ENCODE measurements around the gene IL1RAPL2. TPM values are rescaled to one million over a fixed set of nuclear protein-coding genes. Genes with fewer than 3 reads are reported as not detected.

Gene IL1RAPL2
- total and polyA plus RNA-seq, 3 experiments from 2014 or later, result not detected

DNA sequence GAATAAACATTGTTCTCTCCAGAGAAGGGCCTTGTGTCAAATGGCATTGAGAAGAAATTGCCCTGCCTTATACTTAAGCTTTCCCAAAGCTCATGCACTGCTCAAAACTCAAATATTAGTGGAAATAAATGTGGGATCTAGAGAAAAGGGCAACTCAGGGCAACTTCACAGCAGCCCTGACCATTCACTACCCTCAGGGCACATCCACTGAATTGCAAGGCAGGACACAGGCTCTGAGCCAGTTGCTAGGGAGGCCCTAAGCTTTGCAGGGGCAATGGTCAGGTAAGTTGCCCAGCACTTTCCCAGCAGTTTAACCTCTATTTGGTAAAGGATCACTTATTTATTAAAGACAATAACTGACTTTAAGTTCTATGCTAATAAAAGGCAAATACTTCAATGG is 909.8 kb downstream of the IL1RAPL2 start:
- no peak overlapping the region for H3K4me3 Mint-ChIP-seq
- Histone ChIP-seq H3K4me1 (ENCODE audit: insufficient read depth, low read length) (no peaks in the 10 kb centered on the region), H3K4me3 (ENCODE audit: low read length) (no peak overlapping the region), H3K9me3 (ENCODE audit: low read length) (no peaks in the 10 kb centered on the region), H3K27me3 (ENCODE audit: insufficient read depth, low read length, poor library complexity, severe bottlenecking) (no peaks in the 10 kb centered on the region), H3K36me3 (ENCODE audit: insufficient read depth, low read length) (no peaks in the 10 kb centered on the region), H3K27ac (ENCODE audit: low read depth, low read length) (no peak overlapping the region)
- peaks cover 0 to 2% of the 10 kb centered on the region in 2 donors for H3K27me3 Mint-ChIP-seq
- no peaks in the 10 kb centered on the region for H3K36me3 Mint-ChIP-seq
- H3K9me3 Mint-ChIP-seq, result peaks cover 0 to 3% (median 0%) of the 10 kb centered on the region in 5 donors
- no peak overlapping the region for H3K27ac Mint-ChIP-seq
- ChIA-PET CTCF (no interaction called here), POLR2A (no interaction called here)
- no peaks in the 10 kb centered on the region for H3K4me1 Mint-ChIP-seq
- DNase-seq, result no peak

DNA sequence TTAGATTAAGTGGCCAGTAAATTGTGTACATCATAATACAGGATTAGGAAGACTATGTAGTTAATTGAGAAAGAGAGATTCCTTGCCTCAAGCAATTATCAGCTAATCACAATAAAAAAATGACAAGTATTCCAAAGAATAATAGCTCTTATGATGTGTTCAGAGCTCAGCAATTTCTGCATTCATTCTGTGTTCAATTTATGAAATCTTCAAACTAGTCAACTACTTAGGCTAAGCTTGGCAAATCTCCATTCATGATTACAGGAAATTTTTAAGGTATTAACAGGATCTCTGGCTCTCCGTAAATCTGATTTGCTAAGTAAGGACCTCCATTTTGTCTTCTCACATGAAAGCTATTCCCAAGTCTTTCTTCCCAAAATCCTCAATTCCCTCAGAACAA is 911.4 kb downstream of the IL1RAPL2 start:
- Histone ChIP-seq H3K27me3 (ENCODE audit: insufficient read depth, low read length, poor library complexity, severe bottlenecking) (no peaks in the 10 kb centered on the region), H3K27ac (ENCODE audit: low read depth, low read length) (no peak overlapping the region), H3K4me3 (ENCODE audit: low read length) (no peak overlapping the region), H3K9me3 (ENCODE audit: low read length) (no peaks in the 10 kb centered on the region), H3K4me1 (ENCODE audit: insufficient read depth, low read length) (no peaks in the 10 kb centered on the region), H3K36me3 (ENCODE audit: insufficient read depth, low read length) (no peaks in the 10 kb centered on the region)
- no peak for DNase-seq
- Mint-ChIP-seq H3K4me1 (no peaks in the 10 kb centered on the region), H3K27me3 (peaks cover 0 to 2% of the 10 kb centered on the region in 2 donors), H3K27ac (no peak overlapping the region), H3K36me3 (no peaks in the 10 kb centered on the region), H3K9me3 (peaks cover 0 to 3% (median 0%) of the 10 kb centered on the region in 5 donors), H3K4me3 (no peak overlapping the region)
- POLR2A ChIA-PET, result no interaction called here
- CTCF ChIA-PET, result no interaction called here

DNA sequence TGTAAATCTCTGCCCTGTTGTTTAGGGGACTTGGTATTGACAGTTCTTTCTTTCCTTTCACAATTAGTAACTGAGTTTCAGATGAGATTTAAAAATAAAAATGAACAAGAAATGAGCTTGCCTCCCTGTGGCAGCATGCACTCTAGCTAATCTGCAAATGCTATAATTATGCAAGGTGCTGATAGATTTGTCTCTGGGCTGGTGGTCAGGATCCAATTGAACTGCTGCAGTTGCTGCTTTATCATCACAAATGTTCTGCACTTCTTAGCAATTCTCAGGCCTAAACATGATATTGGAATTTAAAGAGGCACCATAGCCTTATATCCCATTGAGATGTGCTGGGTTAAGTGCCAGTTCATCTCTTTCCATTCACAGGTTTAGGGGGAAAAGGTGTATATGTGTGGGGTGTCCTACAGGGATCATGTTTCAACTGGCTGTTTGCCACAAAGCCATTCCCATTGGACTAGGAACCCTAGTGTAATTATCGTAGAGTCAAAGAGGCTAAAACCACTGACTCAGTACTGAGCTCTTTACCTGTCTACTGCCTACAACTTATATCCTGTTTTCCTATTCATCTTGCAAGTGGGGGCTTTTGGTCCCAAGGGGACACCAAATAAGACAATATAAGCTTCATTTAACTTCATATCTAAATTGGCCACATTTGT is 914.8 kb downstream of the IL1RAPL2 start:
- Histone ChIP-seq H3K36me3 (ENCODE audit: insufficient read depth, low read length) (no peaks in the 10 kb centered on the region), H3K27me3 (ENCODE audit: insufficient read depth, low read length, poor library complexity, severe bottlenecking) (no peaks in the 10 kb centered on the region), H3K4me3 (ENCODE audit: low read length) (no peak overlapping the region), H3K9me3 (ENCODE audit: low read length) (no peaks in the 10 kb centered on the region), H3K27ac (ENCODE audit: low read depth, low read length) (no peak overlapping the region), H3K4me1 (ENCODE audit: insufficient read depth, low read length) (no peaks in the 10 kb centered on the region)
- H3K27me3 Mint-ChIP-seq, result peaks cover 0 to 2% of the 10 kb centered on the region in 2 donors
- no peak for DNase-seq
- H3K9me3 Mint-ChIP-seq, result peaks cover 0 to 3% (median 0%) of the 10 kb centered on the region in 5 donors
- H3K4me3 Mint-ChIP-seq, result no peak overlapping the region
- ChIA-PET CTCF (no interaction called here), POLR2A (no interaction called here)
- H3K27ac Mint-ChIP-seq, result no peak overlapping the region
- no peaks in the 10 kb centered on the region for H3K36me3 Mint-ChIP-seq
- no peaks in the 10 kb centered on the region for H3K4me1 Mint-ChIP-seq

DNA sequence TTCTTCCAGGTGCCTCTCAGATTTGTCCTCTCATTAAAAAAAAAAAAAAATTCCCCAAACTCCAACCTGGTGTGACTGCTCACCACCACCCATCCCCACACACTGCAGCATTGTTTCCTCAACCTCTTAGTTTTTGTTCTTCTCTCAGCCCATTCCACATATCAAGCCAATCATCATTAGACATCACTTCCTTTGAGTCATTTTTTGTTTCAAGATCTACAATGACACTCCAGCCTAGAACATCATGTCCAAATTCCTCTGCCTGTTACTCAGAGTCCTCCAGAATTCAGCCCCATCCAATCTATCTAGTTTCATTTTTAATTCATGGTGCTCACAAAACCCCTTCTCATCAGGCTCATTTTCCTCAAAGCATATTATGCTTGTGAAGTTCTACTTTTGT is 917.0 kb downstream of the IL1RAPL2 start:
- H3K27ac Mint-ChIP-seq, result no peak overlapping the region
- Histone ChIP-seq H3K4me3 (ENCODE audit: low read length) (no peak overlapping the region), H3K27me3 (ENCODE audit: insufficient read depth, low read length, poor library complexity, severe bottlenecking) (no peaks in the 10 kb centered on the region), H3K4me1 (ENCODE audit: insufficient read depth, low read length) (no peaks in the 10 kb centered on the region), H3K27ac (ENCODE audit: low read depth, low read length) (no peak overlapping the region), H3K9me3 (ENCODE audit: low read length) (no peaks in the 10 kb centered on the region), H3K36me3 (ENCODE audit: insufficient read depth, low read length) (no peaks in the 10 kb centered on the region)
- DNase-seq, result no peak
- H3K27me3 Mint-ChIP-seq, result peaks cover 0 to 2% of the 10 kb centered on the region in 2 donors
- H3K9me3 Mint-ChIP-seq, result no peaks in the 10 kb centered on the region
- no peaks in the 10 kb centered on the region for H3K36me3 Mint-ChIP-seq
- POLR2A ChIA-PET, result no interaction called here
- H3K4me3 Mint-ChIP-seq, result no peak overlapping the region
- CTCF ChIA-PET, result no interaction called here
- no peaks in the 10 kb centered on the region for H3K4me1 Mint-ChIP-seq

DNA sequence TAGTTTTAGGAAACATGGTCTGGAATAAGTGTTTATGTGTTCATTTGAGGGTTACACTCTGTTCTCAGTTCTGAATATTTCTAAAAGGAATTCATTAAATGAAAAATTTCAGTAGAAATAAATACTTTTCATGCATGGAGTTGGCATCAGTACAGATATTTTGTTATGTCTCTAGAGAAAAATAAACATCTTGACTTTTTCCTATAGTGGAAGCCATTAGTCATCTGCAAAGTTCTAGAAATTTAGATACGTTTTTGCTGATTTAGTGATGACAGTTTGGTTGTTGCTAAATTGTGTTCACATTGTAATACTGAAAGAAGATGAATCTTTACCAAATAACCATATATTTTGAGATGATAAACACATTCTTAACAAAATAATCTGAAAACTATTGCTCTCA is 922.7 kb downstream of the IL1RAPL2 start:
- no peak overlapping the region for H3K27ac Mint-ChIP-seq
- no peak overlapping the region for H3K4me3 Mint-ChIP-seq
- ChIA-PET POLR2A (no interaction called here), CTCF (no interaction called here)
- no peaks in the 10 kb centered on the region for H3K27me3 Mint-ChIP-seq
- Histone ChIP-seq H3K4me3 (ENCODE audit: low read length) (no peak overlapping the region), H3K27me3 (ENCODE audit: insufficient read depth, low read length, poor library complexity, severe bottlenecking) (no peaks in the 10 kb centered on the region), H3K9me3 (ENCODE audit: low read length) (no peaks in the 10 kb centered on the region), H3K4me1 (ENCODE audit: insufficient read depth, low read length) (no peaks in the 10 kb centered on the region), H3K27ac (ENCODE audit: low read depth, low read length) (no peak overlapping the region), H3K36me3 (ENCODE audit: insufficient read depth, low read length) (no peaks in the 10 kb centered on the region)
- DNase-seq, result no peak
- no peaks in the 10 kb centered on the region for H3K4me1 Mint-ChIP-seq
- no peaks in the 10 kb centered on the region for H3K9me3 Mint-ChIP-seq
- no peaks in the 10 kb centered on the region for H3K36me3 Mint-ChIP-seq

DNA sequence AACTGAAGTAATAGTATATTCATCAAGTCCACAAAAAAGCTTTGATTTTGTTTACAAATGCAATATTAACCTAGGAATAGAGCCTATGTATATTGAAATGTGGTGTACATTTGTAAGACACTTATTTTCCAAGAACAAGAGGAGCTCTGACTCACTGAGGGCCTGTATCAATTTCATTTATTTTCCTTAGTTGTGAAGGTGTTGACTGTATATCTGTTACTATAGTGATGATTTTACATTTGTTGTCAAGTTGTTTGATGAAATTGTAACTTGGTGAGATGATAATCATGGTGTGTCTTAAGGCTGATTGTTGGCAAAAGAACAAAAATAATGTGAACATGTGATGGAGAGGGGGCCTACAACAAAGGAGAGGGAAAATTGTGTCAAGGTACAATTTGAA is 929.4 kb downstream of the IL1RAPL2 start:
- no peaks in the 10 kb centered on the region for H3K4me1 ChIP-seq (ENCODE audit: insufficient read depth, low read length)
- no peaks in the 10 kb centered on the region for H3K9me3 ChIP-seq (ENCODE audit: low read length)
- Mint-ChIP-seq H3K27ac (no peak overlapping the region), H3K9me3 (peaks cover 0 to 2% (median 0%) of the 10 kb centered on the region in 5 donors), H3K36me3 (no peaks in the 10 kb centered on the region), H3K4me1 (no peaks in the 10 kb centered on the region), H3K27me3 (peaks cover 0 to 4% of the 10 kb centered on the region in 2 donors), H3K4me3 (no peak overlapping the region)
- H3K4me3 ChIP-seq (ENCODE audit: low read length), result no peak overlapping the region
- DNase-seq, result no peak
- no peaks in the 10 kb centered on the region for H3K36me3 ChIP-seq (ENCODE audit: insufficient read depth, low read length)
- CTCF ChIA-PET, result no interaction called here
- H3K27me3 ChIP-seq (ENCODE audit: insufficient read depth, low read length, poor library complexity, severe bottlenecking), result no peaks in the 10 kb centered on the region
- H3K27ac ChIP-seq (ENCODE audit: low read depth, low read length), result no peak overlapping the region
- POLR2A ChIA-PET, result no interaction called here

DNA sequence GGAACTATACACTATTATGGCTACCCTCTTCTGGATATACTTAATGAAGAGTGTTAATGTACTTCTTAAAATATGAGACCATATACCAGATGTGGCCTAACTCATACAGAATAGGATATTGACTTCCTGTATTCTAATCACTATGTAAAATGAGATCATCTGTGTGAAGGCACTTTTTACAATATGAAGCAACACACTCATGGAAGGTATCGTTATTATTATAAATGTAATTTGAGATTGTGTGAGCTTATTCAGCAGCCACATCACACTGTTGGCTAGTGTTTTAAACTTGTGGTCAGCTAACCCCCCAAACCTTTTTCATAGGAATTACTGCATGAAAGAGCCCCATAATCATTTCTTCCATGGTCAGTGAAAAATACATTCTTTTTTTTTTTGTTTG is 936.3 kb downstream of the IL1RAPL2 start:
- Histone ChIP-seq H3K4me3 (ENCODE audit: low read length) (no peak overlapping the region), H3K36me3 (ENCODE audit: insufficient read depth, low read length) (no peaks in the 10 kb centered on the region), H3K4me1 (ENCODE audit: insufficient read depth, low read length) (no peaks in the 10 kb centered on the region), H3K9me3 (ENCODE audit: low read length) (no peaks in the 10 kb centered on the region), H3K27me3 (ENCODE audit: insufficient read depth, low read length, poor library complexity, severe bottlenecking) (no peaks in the 10 kb centered on the region), H3K27ac (ENCODE audit: low read depth, low read length) (no peak overlapping the region)
- H3K4me1 Mint-ChIP-seq, result no peaks in the 10 kb centered on the region
- peaks cover 0 to 2% (median 0%) of the 10 kb centered on the region in 5 donors for H3K9me3 Mint-ChIP-seq
- peaks cover 0 to 1% of the 10 kb centered on the region in 2 donors for H3K27me3 Mint-ChIP-seq
- ChIA-PET POLR2A (no interaction called here), CTCF (no interaction called here)
- no peak overlapping the region for H3K27ac Mint-ChIP-seq
- no peaks in the 10 kb centered on the region for H3K36me3 Mint-ChIP-seq
- DNase-seq, result no peak
- no peak overlapping the region for H3K4me3 Mint-ChIP-seq

DNA sequence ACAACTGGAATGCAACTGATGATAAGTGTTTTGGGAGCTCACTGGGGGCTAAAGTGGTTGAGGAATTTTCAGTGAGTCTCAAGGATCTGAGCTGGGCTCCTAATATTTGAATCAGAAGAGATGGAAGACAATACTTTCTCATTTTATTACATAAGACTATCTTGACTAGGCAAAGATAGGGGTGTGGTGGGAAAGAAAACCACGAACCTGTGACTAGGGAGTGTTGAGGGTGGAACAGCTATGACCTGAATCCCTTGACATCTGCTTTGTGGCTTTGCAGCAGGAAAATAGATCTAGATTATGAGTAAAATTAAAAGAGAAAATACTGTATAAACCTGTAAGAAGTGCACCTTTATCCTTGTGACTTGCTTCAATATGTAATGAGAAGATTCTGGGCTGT is 949.6 kb downstream of the IL1RAPL2 start:
- no peaks in the 10 kb centered on the region for H3K9me3 ChIP-seq (ENCODE audit: low read length)
- POLR2A ChIA-PET, result no interaction called here
- H3K27ac ChIP-seq (ENCODE audit: low read depth, low read length), result no peak overlapping the region
- Mint-ChIP-seq H3K27ac (no peak overlapping the region), H3K4me1 (no peaks in the 10 kb centered on the region), H3K36me3 (no peaks in the 10 kb centered on the region), H3K9me3 (peaks cover 0 to 8% (median 3%) of the 10 kb centered on the region in 5 donors), H3K27me3 (no peaks in the 10 kb centered on the region), H3K4me3 (no peak overlapping the region)
- DNase-seq, result no peak
- CTCF ChIA-PET, result no interaction called here
- H3K36me3 ChIP-seq (ENCODE audit: insufficient read depth, low read length), result no peaks in the 10 kb centered on the region
- H3K4me3 ChIP-seq (ENCODE audit: low read length), result no peak overlapping the region
- H3K27me3 ChIP-seq (ENCODE audit: insufficient read depth, low read length, poor library complexity, severe bottlenecking), result no peaks in the 10 kb centered on the region
- no peaks in the 10 kb centered on the region for H3K4me1 ChIP-seq (ENCODE audit: insufficient read depth, low read length)

DNA sequence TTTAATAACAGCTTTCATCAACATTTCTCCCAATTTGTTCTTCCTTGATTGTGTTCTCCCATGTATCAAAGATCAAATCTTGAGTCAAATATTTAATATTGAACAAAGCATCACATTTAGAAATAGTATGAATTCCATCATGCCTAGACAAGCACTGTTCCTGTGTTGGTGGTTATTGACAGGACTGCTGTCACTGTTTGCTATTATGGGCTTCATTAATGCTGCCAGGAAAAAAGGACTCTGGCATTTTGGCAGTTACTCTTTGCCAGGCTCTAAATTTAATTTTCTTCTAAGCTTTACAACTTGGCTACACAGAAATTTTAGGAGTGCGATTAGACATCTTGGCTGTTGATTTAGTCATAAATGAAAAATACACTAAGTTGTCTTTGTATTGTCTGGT is 960.4 kb downstream of the IL1RAPL2 start:
- DNase-seq, result no peak
- peaks cover 0 to 9% (median 0%) of the 10 kb centered on the region in 5 donors for H3K9me3 Mint-ChIP-seq
- Histone ChIP-seq H3K4me3 (ENCODE audit: low read length) (no peak overlapping the region), H3K9me3 (ENCODE audit: low read length) (no peaks in the 10 kb centered on the region), H3K36me3 (ENCODE audit: insufficient read depth, low read length) (no peaks in the 10 kb centered on the region), H3K27me3 (ENCODE audit: insufficient read depth, low read length, poor library complexity, severe bottlenecking) (no peaks in the 10 kb centered on the region), H3K4me1 (ENCODE audit: insufficient read depth, low read length) (no peaks in the 10 kb centered on the region), H3K27ac (ENCODE audit: low read depth, low read length) (no peak overlapping the region)
- CTCF ChIA-PET, result no interaction called here
- H3K27ac Mint-ChIP-seq, result no peak overlapping the region
- no peak overlapping the region for H3K4me3 Mint-ChIP-seq
- no peaks in the 10 kb centered on the region for H3K36me3 Mint-ChIP-seq
- H3K4me1 Mint-ChIP-seq, result no peaks in the 10 kb centered on the region
- POLR2A ChIA-PET, result no interaction called here
- H3K27me3 Mint-ChIP-seq, result peaks cover 0 to 2% of the 10 kb centered on the region in 2 donors

Measured in CD8-positive, alpha-beta memory T cell (primary cell).